Colon (tissue), 2 donors: ENCODE data around the gene TSHZ2.

Experiments
- FAIRE-seq: peaks from 2 replicates; lab custom pipeline; 2012; peaks lifted over from hg19 to GRCh38; lab: Jason Lieb, UNC
- donor health status: control.
- donor health status: control.

TSHZ2 gene

DNA sequence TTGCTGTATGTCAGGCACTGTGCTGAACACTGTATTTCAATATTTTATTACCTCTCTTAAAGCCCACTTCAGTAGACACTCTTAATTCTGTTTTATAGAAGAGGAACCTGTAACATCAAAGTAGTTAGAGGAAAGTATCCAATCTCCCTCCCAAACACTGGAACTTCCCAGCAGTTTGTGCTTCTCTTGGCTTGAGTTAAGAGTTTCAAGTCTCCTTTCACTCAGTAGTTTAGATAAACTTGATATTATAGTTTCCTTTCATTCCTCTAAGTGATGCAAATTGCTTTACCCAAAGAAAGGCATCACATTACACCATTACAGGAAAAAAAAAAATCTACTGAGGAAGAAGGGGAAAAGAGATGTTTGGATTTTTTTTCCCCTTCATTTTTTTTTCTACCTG is 164.3 kb downstream of the TSHZ2 start:
- no peak for FAIRE-seq

DNA sequence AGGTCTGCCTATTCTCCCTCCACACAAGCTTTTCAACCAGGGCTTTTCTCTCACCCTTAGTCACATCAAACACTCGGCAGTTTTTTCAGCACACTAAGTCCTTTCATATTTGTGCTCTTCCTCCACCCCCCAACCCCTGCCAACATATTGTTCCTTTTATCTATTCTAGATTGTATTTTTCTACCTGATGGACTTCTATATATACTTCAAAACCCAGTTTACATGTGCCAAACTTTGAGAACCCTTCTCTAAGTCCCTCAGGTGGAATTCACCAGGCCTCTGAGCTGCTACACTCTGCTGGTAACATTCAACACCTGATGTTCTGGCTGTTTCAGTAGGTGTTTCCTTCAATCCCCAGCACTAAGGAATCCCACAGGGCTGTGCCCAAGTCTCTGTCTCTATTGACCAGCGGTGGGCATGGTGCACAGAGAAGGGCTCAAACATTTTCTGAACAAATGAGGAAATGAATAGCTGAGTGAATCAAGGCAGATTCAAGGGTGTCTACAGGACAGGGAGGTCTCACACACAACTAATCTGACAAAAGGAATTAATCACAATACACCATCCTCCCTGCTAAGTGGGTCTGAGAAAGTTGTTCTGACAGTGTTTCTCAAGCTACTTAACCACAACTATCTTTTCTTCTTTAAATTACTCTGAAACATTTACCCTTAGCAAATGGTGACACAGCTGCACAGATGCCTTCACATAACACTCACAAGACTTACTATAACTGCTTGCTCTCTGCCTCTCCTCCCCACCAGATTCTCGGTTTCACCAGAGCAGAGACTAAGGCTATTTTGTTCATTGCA is 166.5 kb downstream of the TSHZ2 start:
- FAIRE-seq: no peak

DNA sequence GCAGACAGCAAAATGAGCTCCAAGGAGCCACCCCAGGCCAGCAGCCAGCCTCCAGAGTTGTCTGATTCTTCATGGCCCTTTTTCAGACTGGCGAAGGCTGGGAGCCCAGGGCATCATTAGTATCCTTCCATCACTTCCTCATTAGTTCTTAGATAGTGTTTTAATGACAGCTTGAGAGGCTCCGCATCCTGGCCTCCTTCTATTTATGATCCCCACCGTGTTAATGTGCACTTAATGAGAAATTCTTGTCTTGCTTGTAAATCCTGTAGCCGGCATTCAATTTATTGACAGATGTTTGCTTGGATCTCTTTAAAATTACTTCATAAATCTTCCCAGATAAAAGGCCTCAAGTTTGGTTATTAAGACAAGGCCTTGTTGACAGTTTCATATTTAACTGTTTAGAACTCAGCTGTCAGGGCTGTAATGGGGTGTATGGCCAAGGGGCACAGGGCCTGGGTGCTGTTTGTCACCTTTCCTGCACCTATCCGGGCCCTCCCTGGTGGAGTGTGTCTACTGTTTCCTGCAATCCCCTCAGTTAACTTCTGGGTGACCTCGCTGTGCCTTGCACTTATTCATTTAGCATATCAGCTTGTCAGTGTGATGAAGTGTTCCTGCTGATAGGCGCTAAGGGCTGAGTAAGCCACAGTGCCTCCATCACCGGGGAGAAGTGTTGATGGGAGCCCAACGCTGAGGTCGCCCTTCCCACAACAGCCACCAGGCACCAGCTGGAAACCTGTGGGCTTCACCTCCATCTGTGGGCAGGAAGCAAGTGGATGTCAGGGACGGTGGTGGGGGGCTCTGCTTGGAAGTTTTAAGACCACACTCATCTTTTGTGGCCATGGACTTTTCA is 169.3 kb downstream of the TSHZ2 start:
- FAIRE-seq: no peak

DNA sequence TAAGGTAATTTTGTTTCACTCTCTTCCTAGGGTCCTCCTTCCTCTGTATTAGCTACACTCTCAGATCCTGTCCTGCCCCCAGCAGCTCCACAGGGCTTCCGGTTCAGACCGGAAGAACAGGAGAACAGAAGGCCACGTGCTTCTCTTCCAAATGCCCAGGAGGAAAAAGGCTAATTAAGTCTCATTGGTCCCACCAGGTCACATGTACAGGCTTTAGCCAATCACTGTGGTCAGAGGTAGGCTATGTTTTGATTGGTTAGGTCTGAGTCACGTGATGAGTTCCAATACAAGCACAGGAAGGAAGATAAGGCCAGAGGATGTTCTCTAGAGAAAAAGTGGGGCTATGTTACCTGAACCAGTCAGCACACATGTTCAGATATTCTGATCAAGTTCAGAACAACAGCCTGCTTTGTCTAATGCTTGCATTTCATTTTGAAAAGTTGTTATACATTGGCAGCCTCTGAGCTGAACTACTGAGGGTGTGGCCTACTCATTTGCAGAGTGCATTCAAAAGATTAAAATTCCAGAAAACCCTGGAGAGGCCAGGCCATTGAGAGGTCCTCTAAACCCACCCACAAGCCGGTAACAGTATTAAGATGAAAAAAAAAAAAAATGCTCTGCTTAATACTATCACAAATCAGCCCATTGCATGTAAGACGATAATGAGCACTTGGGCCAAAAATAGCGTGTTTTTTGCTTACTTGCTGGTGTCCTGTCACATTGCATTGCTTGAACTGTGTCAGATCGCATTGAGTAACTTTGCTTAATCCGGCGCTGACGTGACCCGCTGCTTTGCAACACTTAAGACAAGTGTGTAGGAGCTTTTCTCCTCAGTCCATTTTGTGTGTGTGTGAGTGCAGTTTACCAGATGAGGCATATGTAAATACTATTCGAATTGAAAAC is 170.3 kb downstream of the TSHZ2 start:
- no peak for FAIRE-seq

DNA sequence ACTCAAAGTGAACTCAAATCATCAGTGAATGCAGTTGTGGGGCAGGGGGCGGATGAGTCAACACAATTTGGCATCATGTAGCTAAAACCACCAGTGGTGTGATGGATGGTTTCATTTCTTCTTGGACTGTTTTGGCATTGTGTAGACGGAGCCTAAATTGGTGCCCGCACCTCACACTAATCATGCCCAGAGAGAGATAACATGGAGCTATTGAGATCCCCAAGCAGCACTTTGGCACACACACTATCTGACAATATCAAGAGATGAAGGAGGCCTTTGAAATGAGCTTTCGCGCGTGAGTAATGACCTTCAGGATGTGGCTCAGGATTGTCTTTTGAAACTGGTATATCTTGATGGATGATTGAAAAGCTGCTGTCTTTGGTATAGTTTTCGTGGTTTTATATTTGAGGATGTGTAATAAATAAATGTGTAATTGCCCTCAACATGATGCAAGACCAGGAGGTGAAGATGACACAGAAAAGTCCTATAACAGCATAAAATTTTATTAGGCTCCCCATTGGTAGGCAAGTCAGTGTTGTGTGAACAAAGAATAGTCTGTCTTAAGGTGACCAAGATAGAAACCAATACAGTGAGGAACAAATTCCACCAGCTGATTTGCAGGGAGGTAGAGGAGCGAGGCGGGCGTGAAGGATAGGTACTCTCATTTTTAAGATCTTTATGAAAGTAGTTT is 174.2 kb downstream of the TSHZ2 start:
- FAIRE-seq: no peak

DNA sequence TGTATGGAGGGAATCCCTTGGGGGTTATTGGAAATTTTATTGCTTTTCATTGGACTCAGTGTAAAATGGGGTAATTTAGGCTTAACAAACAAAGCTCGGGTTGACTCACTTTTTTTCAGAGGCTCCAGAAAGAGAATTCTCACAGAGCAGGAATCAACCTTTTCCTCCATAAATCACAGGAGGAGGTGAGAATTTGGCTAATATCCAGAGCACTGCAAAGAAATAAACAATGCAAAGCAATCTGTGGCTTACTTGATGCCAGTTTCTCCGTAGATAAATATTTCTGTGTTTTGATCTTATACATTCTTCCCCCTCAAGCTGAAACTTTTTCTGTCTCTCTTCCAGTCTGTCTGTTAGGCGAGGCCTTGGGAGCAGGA is 176.6 kb downstream of the TSHZ2 start:
- FAIRE-seq: no peak

DNA sequence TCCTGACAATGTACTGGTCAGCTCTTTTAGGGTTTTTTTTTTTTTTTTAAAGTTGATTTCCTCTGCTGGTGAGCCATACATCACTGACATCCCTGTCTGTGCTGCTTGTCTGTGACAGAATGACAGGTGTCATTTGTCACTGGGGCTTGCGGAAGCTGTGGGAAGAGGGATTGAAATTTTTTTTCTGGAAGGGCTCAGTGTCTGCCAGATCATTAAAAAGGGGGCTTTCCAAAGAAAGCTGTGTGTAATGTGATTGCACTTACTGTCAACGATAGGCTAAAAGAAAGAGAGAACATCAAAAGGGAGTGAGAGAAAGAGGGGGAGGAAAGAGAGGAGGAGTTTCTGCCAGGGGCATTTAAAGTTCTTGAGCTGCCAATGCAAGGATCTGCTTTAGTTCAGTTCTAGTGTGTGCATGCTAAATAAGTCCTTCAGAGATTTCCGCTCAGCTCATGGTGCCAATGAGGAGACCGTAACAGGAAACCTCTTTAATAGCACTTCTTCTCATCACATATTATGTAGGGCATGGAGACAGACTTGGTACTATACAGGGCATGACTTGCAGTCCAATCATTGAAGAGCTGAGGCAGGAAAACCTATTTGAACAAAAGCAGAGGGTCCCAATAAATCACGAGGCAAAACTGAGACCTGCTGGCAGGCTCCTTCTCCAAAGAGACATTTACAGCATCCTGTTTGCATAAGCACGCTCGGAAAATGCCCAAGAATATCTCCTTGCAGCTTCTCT is 177.2 kb downstream of the TSHZ2 start:
- no peak for FAIRE-seq

DNA sequence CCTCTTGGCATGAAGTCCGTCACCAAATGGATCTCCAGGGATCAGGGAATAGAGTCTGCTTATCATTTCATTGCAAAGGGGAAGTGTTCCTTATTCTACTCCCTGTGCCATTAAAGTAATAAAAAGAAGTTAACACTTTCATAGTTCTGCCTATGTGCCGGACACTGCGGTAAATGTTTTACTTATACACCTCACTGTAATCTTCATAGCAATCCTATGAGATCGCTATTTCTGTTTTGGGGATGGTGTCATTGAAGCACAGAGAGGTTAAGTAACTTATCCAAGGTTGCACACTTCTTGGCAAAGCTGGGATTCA is 177.7 kb downstream of the TSHZ2 start:
- FAIRE-seq: no peak

DNA sequence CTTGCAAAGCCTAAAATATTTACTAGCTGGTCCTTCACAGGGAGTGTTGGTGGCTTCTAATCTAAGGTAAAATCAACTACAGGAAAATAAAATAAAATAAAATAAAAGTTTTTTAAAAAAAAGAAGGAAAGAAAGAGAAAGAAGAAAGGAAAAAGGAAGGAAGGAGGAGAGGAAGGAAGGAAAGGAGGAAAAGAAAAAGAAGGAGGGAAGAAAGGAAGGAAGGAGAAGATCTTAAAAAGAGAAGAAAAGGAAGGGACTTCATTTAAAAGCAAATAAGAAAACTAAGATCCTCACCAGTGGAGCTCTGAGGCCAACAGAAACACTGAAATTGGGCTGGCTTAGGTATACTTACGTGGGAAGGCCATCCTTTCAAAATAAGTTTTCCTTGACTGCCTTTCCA is 178.4 kb downstream of the TSHZ2 start:
- FAIRE-seq: no peak

DNA sequence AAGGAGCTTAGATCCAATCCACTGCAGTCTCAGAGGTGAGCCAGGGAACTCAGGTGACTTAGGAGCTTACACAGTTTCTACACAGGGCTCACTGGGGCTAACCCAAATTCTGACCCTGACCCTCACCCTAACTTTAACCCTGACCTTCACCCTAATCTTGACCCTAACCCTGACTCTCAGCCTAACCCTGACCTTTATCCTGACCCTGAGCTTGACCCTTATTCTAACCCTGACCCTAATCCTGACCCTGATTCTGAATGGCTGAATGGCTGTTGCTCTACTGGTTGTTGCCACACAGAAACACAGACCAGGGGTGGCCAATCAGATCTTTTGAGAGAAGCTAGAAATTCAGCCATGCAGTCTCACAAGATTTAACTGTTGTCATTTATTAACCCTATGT is 180.1 kb downstream of the TSHZ2 start:
- FAIRE-seq: no peak

DNA sequence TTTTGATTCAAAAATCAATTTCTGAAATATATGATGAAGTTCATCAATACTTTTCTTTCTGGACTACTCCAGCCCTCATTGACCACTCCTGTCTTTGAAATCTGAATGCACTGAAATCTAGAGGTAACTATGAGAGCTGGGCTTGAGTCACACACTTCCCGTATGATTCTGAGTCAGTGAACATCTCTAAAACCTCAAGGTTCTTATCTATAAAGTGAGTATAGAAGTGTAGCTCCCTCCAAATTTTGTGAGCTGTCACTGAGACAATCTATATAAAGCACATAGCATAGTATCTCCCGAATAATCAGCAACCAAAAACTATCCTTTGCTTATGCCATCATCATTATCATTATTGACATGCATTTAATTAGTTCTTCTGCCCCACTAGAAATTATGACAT is 182.4 kb downstream of the TSHZ2 start:
- FAIRE-seq: no peak

DNA sequence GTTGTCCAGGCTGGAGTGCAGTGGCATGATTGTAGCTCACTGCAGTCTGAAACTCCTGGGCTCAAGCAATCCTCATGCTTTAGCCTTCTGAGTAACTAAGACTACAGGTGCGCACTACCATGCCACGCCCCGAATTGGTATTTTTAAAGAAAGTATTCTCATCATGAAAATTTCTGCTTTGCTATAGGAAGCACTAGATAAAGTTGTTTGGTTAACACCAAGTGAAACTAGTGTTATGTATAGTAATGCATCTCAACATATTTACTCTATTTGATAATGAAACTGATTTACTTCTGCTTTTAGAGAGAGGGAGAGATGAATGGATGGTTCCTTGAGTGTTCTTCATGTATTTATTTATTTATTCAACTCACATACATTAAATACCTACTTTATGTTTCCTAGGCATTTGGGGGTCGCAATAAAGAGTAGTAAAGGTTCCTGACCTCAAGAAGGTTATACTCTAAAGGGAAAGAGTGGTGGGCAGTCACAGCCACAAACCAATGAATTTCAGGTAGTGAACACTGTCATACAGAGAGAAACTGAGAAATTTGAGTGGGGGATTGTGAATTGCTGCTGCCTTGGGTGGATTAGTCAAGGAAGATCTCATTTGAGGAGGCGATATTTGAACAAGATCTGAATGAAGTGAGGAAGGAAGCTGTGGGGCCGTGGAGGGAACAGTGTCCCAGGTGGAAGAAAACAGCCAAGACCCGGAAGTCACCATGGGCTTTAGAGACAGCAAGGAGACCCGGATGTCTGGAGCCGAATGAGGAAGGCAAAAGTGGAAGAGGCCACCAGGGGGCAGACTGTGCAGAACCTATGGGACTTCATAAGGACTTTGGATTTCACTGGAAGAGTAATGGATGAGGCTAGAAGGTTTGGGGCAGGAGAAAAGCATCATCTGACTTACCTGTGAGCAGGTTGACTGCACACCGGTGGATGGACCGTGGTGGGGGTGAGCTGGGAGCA is 185.6 kb downstream of the TSHZ2 start:
- FAIRE-seq: no peak

DNA sequence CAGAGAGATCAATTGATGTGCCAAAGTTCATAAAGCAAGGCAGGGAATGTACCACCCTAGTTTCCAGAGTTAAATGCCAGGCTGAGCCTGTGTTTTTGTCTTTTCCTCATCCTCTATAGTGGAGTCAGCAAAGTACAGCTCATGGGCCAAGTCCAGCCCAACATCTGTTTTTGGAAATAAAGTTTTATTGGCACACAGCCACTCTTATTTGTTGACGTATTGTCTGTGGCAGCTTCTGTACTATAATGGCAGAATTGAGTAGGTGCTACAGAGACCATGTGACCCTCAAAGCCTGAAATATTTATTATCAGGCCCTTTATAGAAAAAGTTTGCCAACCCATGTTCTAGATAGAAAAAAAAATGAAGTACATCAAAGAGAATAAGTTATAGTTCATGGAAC is 187.0 kb downstream of the TSHZ2 start:
- FAIRE-seq: no peak

DNA sequence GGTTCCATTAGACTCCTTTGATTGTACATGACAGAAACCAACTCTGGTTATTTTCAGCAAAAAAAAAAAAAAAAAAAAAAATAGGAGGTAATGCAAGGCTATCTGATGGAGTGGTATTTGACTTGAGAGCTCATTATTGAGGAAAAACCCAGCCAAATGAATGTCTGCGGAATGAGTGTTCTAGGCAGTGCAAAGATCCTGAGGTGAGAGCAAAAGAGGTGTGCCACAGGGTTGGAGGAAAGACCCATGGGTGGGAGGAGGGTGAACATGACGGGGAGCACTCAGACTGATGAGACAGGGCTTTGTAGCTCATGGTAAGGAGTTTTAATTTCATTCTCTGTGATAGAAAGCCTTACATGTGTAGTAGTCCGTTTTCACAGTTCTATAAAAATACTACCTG is 188.9 kb downstream of the TSHZ2 start:
- FAIRE-seq: no peak

DNA sequence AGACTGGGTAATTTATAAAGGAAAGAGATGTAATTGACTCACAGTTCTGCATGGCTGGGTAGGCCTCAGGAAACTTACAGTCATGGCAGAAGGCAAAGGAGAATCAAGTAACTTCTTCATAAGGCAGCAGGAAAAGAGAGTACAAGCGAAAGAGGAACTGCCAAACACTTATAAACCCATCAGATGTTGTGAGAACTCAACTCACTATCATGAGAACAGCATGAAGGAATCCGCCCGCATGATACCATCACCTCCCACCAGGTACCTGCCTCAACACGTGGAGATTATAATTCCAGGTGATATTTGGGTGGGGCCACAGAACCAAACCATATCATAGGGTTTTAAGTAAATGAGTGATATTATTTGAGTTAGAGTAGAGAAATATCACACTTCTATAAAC is 189.3 kb downstream of the TSHZ2 start:
- FAIRE-seq: no peak

DNA sequence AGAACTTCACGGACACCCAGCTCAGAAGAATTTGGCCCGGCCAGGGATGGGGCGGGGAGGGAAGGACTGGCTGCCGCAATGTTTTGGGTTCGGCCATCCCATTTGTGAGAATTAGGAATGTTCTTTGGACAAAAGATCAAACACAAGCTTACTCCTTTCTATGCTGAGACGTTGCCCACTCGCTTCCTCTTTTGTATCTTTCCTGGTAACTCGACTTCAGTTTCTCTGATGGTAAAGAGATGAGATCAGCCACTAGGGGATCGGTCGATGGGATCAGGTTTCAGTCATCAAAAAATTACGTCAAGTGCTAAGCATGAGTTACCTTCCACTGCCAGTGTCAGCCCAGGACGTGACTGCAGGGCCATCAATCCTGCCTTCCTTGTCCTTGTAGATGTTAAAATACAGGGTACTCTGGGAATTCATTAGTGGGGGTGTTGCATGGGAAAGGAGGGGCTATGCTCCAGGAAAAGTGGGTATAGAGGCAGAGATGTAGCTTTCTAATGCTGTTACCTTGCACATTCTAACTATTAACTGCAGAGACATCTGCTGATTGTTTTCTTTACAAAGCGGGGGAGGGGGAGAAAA is 190.2 kb downstream of the TSHZ2 start:
- FAIRE-seq: no peak

DNA sequence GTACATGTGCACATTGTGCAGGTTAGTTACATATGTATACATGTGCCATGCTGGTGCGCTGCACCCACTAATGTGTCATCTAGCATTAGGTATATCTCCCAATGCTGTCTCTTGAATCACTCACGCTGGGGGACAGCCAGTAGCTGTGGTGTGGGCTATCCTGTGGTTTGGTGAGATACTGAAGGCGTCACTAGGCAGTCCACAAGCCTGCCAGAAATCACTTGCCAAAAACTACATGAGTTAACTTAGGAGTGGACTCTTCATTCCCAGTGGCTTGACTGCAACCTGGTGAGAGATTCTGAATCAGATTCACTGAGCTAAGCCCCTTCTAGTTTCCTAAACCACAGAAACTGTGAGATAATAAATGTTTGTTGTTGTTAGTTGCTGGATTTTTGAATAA is 191.3 kb downstream of the TSHZ2 start:
- FAIRE-seq: no peak

DNA sequence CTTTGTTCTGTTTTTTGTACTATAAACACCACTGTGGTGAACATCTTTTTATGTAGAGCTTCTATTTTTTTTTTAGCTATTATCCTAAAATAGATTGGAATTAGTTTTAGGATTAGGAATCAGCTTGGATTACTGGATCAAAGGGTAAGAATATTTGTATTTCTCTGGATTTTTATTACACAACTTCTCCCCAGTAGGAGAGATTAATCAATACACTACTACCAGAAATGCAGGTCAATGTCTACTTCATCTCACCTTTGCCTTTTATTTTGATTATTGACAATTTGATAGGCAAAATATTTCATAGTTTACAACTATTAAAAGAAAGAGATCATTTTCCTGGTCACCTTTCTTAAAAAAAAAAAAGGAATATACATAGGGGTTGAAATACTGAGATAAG is 191.9 kb downstream of the TSHZ2 start:
- FAIRE-seq: no peak

DNA sequence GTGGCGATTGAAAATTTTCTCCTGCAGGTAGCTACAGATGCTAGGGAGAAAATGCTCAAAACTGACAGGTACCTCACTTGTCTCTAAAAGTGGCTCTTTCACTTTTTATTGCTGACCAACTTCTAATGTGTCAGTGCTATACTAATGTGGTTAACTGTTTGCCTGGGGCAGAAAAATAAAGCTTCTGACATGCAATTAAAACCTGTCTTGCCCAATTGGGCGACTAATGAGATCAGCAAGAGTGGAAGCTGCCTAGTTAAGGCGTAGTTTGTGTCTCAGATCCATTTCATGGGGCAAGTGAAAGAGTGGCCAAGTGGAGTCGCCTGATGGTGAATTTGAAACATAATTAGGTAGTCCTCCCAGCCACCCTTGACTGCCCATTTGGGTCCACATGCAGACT is 193.3 kb downstream of the TSHZ2 start:
- no peak for FAIRE-seq

DNA sequence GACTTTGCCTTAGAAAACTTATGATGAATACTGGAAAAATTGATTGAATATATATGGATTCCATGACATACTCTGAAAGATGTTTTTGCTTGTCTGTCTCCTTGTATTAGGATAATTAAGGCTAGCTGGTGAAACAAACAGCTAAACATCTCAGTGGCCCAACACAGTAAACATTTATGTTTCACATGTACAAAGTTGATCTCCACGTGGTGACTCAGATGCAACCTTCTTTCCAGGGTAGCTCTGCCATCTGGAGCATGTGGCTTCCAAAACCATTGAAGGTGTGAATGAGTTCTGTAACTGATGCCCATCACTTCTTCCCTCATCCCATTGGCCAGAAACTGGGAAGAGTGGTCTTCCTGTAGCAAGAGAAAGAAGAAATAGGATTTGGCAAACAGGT is 196.3 kb downstream of the TSHZ2 start:
- FAIRE-seq: no peak
